Skin epidermis (tissue), 12 donors: Measurements from ENCODE around the gene GKN1.
"Not testable (repeated sequence)": the region's sequence is repeated elsewhere in the genome, so short reads cannot be mapped to it uniquely, and the experiment has no call there.

Experiments
- H3K27ac ChIP-seq, 21 experiments: fragments of 200-600 bp; sonication (generic) in 11 of 21; one replicate each; pipeline ENCODE4 v1.5.0; 2020; ENCODE audit warnings: mild to moderate bottlenecking in 3 of 21, inconsistent platforms in 2 of 21, moderate library complexity in 2 of 21
- H3K4me3 ChIP-seq, 7 experiments: fragments of 200-600 bp; sonication (generic) in 2 of 7; one replicate each; pipeline ENCODE4 v1.5.0; 2020; ENCODE audit warnings: inconsistent platforms in 2 of 7, mild to moderate bottlenecking in 2 of 7, moderate library complexity in 1 of 7

Gene GKN1

GRCh38 chr2:68952887-68953521, 21.4 kb upstream of the GKN1 start, which contains the start of gene GKN2:
TSS of gene GKN2 (minus strand) at chr2:68952893. CDS start at chr2:68952861, 32 bp downstream.
- no peak within 1 kb of the TSS for H3K27ac ChIP-seq
- H3K4me3 ChIP-seq: no peak within 1 kb of the TSS

GRCh38 chr2:68955432-68955831, 19.0 kb upstream of the GKN1 start:
- H3K4me3 ChIP-seq, H3K27ac ChIP-seq: not testable (repeated sequence)

- Histone ChIP-seq H3K27ac (no peak overlapping the region), H3K4me3 (no peak overlapping the region)
These were observed 15.4 kb upstream of the GKN1 start for GRCh38 chr2:68959001-68959400.

- H3K27ac ChIP-seq: no peak overlapping the region
- H3K4me3 ChIP-seq: no peak overlapping the region
These were observed 13.1 kb upstream of the GKN1 start for GRCh38 chr2:68961380-68961779.

GRCh38 chr2:68964282-68964681, 10.2 kb upstream of the GKN1 start:
- Histone ChIP-seq H3K27ac (no peak overlapping the region), H3K4me3 (no peak overlapping the region)

- no peak overlapping the region for H3K27ac ChIP-seq
- no peak overlapping the region for H3K4me3 ChIP-seq
These were observed 6.2 kb upstream of the GKN1 start for GRCh38 chr2:68968221-68968620.

GRCh38 chr2:68969736-68970490, 4.5 kb upstream of the GKN1 start:
- Histone ChIP-seq H3K4me3 (no peak overlapping the region), H3K27ac (no peak overlapping the region)

GRCh38 chr2:68970566-68971265, 3.7 kb upstream of the GKN1 start:
- Histone ChIP-seq H3K4me3 (no peak overlapping the region), H3K27ac (no peak overlapping the region)

GRCh38 chr2:68971591-68972231, 2.7 kb upstream of the GKN1 start:
- Histone ChIP-seq H3K27ac (no peak overlapping the region), H3K4me3 (no peak overlapping the region)

GRCh38 chr2:68974946-68975665, 670 bp downstream of the GKN1 start:
- H3K27ac ChIP-seq: no peak overlapping the region
- no peak overlapping the region for H3K4me3 ChIP-seq

- H3K4me3 ChIP-seq: no peak overlapping the region
- H3K27ac ChIP-seq: no peak overlapping the region
These were observed 1.4 kb downstream of the GKN1 start for GRCh38 chr2:68975844-68976243.

GRCh38 chr2:68977453-68977852, 3.0 kb downstream of the GKN1 start:
- no peak overlapping the region for H3K4me3 ChIP-seq
- H3K27ac ChIP-seq: no peak overlapping the region

GRCh38 chr2:68978098-68978497, 3.7 kb downstream of the GKN1 start:
- no peak overlapping the region for H3K27ac ChIP-seq

GRCh38 chr2:68980956-68981355, 6.5 kb downstream of the GKN1 start:
- H3K4me3 ChIP-seq: no peak overlapping the region
- H3K27ac ChIP-seq: no peak overlapping the region

More at GRCh38 chr2:68978098-68978497, 3.7 kb downstream of the GKN1 start:
- no peak overlapping the region for H3K4me3 ChIP-seq

- Histone ChIP-seq H3K27ac (no peak overlapping the region), H3K4me3 (no peak overlapping the region)
These were observed 12.6 kb downstream of the GKN1 start for GRCh38 chr2:68987021-68987503.

GRCh38 chr2:68989035-68989434, 14.6 kb downstream of the GKN1 start:
- Histone ChIP-seq H3K27ac (no peak overlapping the region), H3K4me3 (no peak overlapping the region)

GRCh38 chr2:68992341-68992740, 17.9 kb downstream of the GKN1 start:
- Histone ChIP-seq H3K27ac (no peak overlapping the region), H3K4me3 (no peak overlapping the region)

GRCh38 chr2:68992933-68993332, 18.5 kb downstream of the GKN1 start:
- H3K4me3 ChIP-seq: no peak overlapping the region
- no peak overlapping the region for H3K27ac ChIP-seq

- Histone ChIP-seq H3K4me3 (no peak overlapping the region), H3K27ac (no peak overlapping the region)
These were observed 19.2 kb downstream of the GKN1 start for GRCh38 chr2:68993660-68994059.

- no peak overlapping the region for H3K27ac ChIP-seq
These were observed 20.4 kb downstream of the GKN1 start for GRCh38 chr2:68994864-68995263.

More at GRCh38 chr2:68994864-68995263, 20.4 kb downstream of the GKN1 start:
- no peak overlapping the region for H3K4me3 ChIP-seq
